ENCODE measurements around the gene PPFIBP2.

PPFIBP2 gene

DNA sequence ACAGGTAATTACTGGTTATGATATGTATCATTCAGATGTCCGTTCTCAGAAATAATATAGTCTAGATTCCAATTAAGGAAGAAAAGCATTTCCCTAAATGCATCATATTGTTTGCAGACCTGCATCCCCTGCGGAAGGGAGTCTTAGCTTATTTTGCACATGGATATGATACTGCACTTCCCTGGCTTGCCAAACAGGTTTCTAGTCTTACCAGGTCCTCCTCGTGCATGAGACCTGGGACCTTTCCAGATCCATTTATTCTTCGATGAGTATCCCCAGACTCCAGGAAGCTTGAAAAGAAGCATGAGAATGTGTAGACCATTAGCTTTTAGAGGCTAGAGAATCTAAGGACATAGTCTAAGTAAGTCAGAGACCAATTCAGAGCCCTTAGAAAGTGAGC lies 128.9 kb downstream of the PPFIBP2 start:
- H3K4me1 ChIP-seq (ENCODE audit: insufficient read depth, insufficient read length) = no peaks in the 10 kb centered on the region
- no peaks in the 10 kb centered on the region for H3K36me3 ChIP-seq (ENCODE audit: insufficient read depth, insufficient read length, low read length)
- DNase-seq (ENCODE audit: low read depth, low spot score) = no peak
- H3K27me3 ChIP-seq (ENCODE audit: insufficient read depth, insufficient read length) = no peaks in the 10 kb centered on the region
- no peak for TF ChIP-seq YY1 (IDR thresholded peaks at IDR 0.05; ENCODE audit: insufficient read depth, insufficient read length)
- no peak for TF ChIP-seq ZNF274 (IDR thresholded peaks at IDR 0.05; ENCODE audit: low read depth, low read length)
- TF ChIP-seq SUZ12 (IDR thresholded peaks at IDR 0.05; ENCODE audit: extremely low read depth, insufficient read depth, insufficient read length) = no peak
- no peak overlapping the region for H3K4me3 ChIP-seq (ENCODE audit: insufficient read length, low read depth)
- no peaks in the 10 kb centered on the region for H3K9me3 ChIP-seq (ENCODE audit: insufficient read depth, low read length)
- H3K9ac ChIP-seq (ENCODE audit: insufficient read length, low read depth) = no peak overlapping the region

DNA sequence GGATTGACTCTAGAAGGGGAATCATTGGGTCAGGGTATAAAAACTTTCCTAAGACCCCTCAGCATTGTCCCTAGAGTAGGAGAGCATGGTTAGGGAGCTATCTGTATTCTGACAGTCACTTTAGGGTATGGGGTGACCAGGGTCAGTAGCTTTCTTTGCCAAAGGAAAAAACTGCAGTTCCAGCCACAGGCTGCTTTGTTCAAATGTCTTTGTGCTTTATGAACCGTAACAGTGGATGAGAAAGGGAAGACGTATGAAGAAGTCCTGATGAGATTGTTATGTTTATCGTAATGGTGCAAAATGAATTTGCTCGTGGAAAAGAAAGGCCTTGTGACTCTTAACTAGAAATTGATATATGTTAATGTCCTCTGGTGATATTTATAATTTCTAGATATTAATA lies 129.5 kb downstream of the PPFIBP2 start:
- Histone ChIP-seq H3K4me1 (ENCODE audit: insufficient read depth, insufficient read length) (no peaks in the 10 kb centered on the region), H3K9ac (ENCODE audit: insufficient read length, low read depth) (no peak overlapping the region), H3K36me3 (ENCODE audit: insufficient read depth, insufficient read length, low read length) (peaks cover 1% of the 10 kb centered on the region), H3K9me3 (ENCODE audit: insufficient read depth, low read length) (no peaks in the 10 kb centered on the region), H3K27me3 (ENCODE audit: insufficient read depth, insufficient read length) (no peaks in the 10 kb centered on the region), H3K4me3 (ENCODE audit: insufficient read length, low read depth) (no peak overlapping the region)
- TF ChIP-seq SUZ12 (IDR thresholded peaks at IDR 0.05; ENCODE audit: extremely low read depth, insufficient read depth, insufficient read length) (no peak), YY1 (IDR thresholded peaks at IDR 0.05; ENCODE audit: insufficient read depth, insufficient read length) (no peak), ZNF274 (IDR thresholded peaks at IDR 0.05; ENCODE audit: low read depth, low read length) (no peak)
- DNase-seq (ENCODE audit: low read depth, low spot score) = no peak

DNA sequence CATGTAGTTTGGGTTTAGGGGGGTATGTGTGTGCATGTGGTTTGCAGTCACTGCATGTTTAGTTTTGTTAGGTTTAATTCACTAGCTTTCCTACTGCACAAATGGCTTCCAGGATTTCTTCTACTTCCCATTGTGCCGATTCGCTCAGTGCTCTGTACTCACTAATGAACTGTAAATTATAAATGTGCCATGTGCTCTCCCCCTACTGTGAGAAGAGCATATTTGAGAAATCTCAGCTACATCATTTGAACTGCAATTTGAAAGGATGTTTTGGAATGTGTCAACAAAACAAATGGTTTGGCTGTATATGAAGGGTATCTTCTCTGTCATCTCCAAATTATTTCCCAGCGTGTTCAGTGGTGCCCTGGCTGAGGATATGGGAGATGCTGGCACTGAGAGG lies 131.4 kb downstream of the PPFIBP2 start:
- TF ChIP-seq SUZ12 (IDR thresholded peaks at IDR 0.05; ENCODE audit: extremely low read depth, insufficient read depth, insufficient read length) (no peak), ZNF274 (IDR thresholded peaks at IDR 0.05; ENCODE audit: low read depth, low read length) (no peak), YY1 (IDR thresholded peaks at IDR 0.05; ENCODE audit: insufficient read depth, insufficient read length) (no peak)
- H3K9ac ChIP-seq (ENCODE audit: insufficient read length, low read depth) = no peak overlapping the region
- H3K27me3 ChIP-seq (ENCODE audit: insufficient read depth, insufficient read length) = no peaks in the 10 kb centered on the region
- no peak for DNase-seq (ENCODE audit: low read depth, low spot score)
- H3K36me3 ChIP-seq (ENCODE audit: insufficient read depth, insufficient read length, low read length) = peaks cover 11% of the 10 kb centered on the region
- H3K4me1 ChIP-seq (ENCODE audit: insufficient read depth, insufficient read length) = no peaks in the 10 kb centered on the region
- no peak overlapping the region for H3K4me3 ChIP-seq (ENCODE audit: insufficient read length, low read depth)
- H3K9me3 ChIP-seq (ENCODE audit: insufficient read depth, low read length) = no peaks in the 10 kb centered on the region

DNA sequence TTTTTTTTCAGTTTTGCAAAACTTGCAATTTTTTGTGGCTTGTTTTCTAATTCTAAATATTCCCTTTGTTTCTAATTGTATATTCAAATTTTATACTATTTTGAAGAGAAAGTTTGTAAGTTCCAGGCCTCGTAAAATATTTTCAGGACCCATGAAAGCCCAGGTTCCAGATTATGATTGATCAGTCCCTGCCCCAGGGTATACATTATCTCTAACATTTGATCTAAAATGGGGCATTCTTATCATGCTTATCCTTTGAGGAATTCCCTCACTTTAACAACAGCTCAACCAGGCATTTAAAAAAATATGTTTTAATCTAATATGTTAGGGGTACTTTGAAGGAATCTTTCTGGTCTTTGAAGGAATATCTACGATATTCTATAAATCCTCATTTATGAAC lies 133.1 kb downstream of the PPFIBP2 start:
- no peak overlapping the region for H3K9ac ChIP-seq (ENCODE audit: insufficient read length, low read depth)
- no peaks in the 10 kb centered on the region for H3K9me3 ChIP-seq (ENCODE audit: insufficient read depth, low read length)
- H3K4me3 ChIP-seq (ENCODE audit: insufficient read length, low read depth) = no peak overlapping the region
- no peak for TF ChIP-seq YY1 (IDR thresholded peaks at IDR 0.05; ENCODE audit: insufficient read depth, insufficient read length)
- TF ChIP-seq ZNF274 (IDR thresholded peaks at IDR 0.05; ENCODE audit: low read depth, low read length) = no peak
- TF ChIP-seq SUZ12 (IDR thresholded peaks at IDR 0.05; ENCODE audit: extremely low read depth, insufficient read depth, insufficient read length) = no peak
- peaks cover 22% of the 10 kb centered on the region for H3K36me3 ChIP-seq (ENCODE audit: insufficient read depth, insufficient read length, low read length)
- DNase-seq (ENCODE audit: low read depth, low spot score) = no peak
- H3K4me1 ChIP-seq (ENCODE audit: insufficient read depth, insufficient read length) = no peaks in the 10 kb centered on the region
- no peaks in the 10 kb centered on the region for H3K27me3 ChIP-seq (ENCODE audit: insufficient read depth, insufficient read length)

DNA sequence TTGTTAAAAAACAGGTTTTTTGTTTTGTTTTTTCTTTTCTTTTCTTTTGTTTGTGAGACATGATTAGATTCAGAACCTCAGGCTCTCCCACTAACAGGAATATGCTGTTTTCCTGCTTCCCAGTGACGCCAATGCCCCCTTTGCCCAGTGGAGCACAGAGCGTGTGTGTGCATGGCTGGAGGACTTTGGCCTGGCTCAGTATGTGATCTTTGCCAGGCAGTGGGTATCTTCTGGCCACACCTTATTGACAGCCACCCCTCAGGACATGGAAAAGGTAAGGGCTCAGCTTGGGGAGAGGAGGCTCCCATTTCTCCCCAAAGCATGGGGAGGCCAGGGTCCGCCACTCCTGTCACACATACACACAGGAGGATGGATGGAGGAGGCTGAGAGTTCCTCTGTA lies 134.5 kb downstream of the PPFIBP2 start:
- no peak for DNase-seq (ENCODE audit: low read depth, low spot score)
- Histone ChIP-seq H3K9ac (ENCODE audit: insufficient read length, low read depth) (no peak overlapping the region), H3K4me3 (ENCODE audit: insufficient read length, low read depth) (no peak overlapping the region), H3K27me3 (ENCODE audit: insufficient read depth, insufficient read length) (no peaks in the 10 kb centered on the region), H3K9me3 (ENCODE audit: insufficient read depth, low read length) (no peaks in the 10 kb centered on the region), H3K36me3 (ENCODE audit: insufficient read depth, insufficient read length, low read length) (peaks cover 30% of the 10 kb centered on the region), H3K4me1 (ENCODE audit: insufficient read depth, insufficient read length) (no peaks in the 10 kb centered on the region)
- no peak for TF ChIP-seq YY1 (IDR thresholded peaks at IDR 0.05; ENCODE audit: insufficient read depth, insufficient read length)
- no peak for TF ChIP-seq SUZ12 (IDR thresholded peaks at IDR 0.05; ENCODE audit: extremely low read depth, insufficient read depth, insufficient read length)
- no peak for TF ChIP-seq ZNF274 (IDR thresholded peaks at IDR 0.05; ENCODE audit: low read depth, low read length)

DNA sequence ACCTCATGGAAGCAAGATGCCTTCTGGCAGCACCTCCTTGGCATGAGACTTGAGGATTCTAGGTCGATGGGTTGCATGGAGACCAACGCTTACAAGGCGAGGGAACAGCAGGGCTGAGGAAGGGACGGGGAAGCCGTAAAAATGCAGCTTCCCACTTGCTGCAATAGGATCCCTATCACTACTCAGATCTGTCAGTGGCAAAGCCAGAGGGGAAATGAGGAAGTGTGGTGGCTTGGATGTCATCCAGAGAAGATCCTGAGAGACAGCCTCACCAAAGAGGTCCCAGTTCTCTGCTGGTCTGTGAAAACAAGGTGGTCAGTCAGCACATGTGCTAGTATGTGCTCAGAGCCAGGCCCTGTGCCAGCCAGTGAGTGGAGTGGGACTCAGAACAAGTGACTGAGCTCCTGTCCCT lies 137.3 kb downstream of the PPFIBP2 start:
- H3K4me1 ChIP-seq (ENCODE audit: insufficient read depth, insufficient read length) = no peaks in the 10 kb centered on the region
- H3K9me3 ChIP-seq (ENCODE audit: insufficient read depth, low read length) = no peaks in the 10 kb centered on the region
- peaks cover 46% of the 10 kb centered on the region for H3K36me3 ChIP-seq (ENCODE audit: insufficient read depth, insufficient read length, low read length)
- no peak for TF ChIP-seq ZNF274 (IDR thresholded peaks at IDR 0.05; ENCODE audit: low read depth, low read length)
- no peak for TF ChIP-seq SUZ12 (IDR thresholded peaks at IDR 0.05; ENCODE audit: extremely low read depth, insufficient read depth, insufficient read length)
- TF ChIP-seq YY1 (IDR thresholded peaks at IDR 0.05; ENCODE audit: insufficient read depth, insufficient read length) = no peak
- H3K9ac ChIP-seq (ENCODE audit: insufficient read length, low read depth) = no peak overlapping the region
- no peak for DNase-seq (ENCODE audit: low read depth, low spot score)
- no peak overlapping the region for H3K4me3 ChIP-seq (ENCODE audit: insufficient read length, low read depth)
- no peaks in the 10 kb centered on the region for H3K27me3 ChIP-seq (ENCODE audit: insufficient read depth, insufficient read length)

DNA sequence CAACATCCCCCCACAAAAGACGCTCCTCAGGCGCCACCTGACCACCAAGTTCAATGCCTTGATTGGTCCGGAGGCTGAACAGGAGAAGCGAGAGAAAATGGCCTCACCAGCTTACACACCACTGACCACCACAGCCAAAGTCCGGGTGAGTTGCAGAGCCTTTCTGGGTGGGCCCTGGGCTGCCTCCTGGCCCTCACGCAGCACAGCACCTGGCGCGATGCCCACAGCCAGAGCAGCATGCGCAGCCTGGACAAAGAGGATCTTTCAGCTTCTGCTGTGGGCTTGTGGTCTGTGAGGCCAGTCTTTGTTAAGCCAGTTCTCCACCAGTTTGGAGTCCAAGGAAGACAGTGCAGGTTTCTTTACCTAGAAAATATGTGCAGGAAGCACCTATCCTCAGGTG lies 137.9 kb downstream of the PPFIBP2 start:
- H3K36me3 ChIP-seq (ENCODE audit: insufficient read depth, insufficient read length, low read length) = peaks cover 46% of the 10 kb centered on the region
- no peak for DNase-seq (ENCODE audit: low read depth, low spot score)
- no peaks in the 10 kb centered on the region for H3K4me1 ChIP-seq (ENCODE audit: insufficient read depth, insufficient read length)
- H3K4me3 ChIP-seq (ENCODE audit: insufficient read length, low read depth) = no peak overlapping the region
- H3K27me3 ChIP-seq (ENCODE audit: insufficient read depth, insufficient read length) = no peaks in the 10 kb centered on the region
- TF ChIP-seq ZNF274 (IDR thresholded peaks at IDR 0.05; ENCODE audit: low read depth, low read length) = no peak
- no peaks in the 10 kb centered on the region for H3K9me3 ChIP-seq (ENCODE audit: insufficient read depth, low read length)
- no peak overlapping the region for H3K9ac ChIP-seq (ENCODE audit: insufficient read length, low read depth)

DNA sequence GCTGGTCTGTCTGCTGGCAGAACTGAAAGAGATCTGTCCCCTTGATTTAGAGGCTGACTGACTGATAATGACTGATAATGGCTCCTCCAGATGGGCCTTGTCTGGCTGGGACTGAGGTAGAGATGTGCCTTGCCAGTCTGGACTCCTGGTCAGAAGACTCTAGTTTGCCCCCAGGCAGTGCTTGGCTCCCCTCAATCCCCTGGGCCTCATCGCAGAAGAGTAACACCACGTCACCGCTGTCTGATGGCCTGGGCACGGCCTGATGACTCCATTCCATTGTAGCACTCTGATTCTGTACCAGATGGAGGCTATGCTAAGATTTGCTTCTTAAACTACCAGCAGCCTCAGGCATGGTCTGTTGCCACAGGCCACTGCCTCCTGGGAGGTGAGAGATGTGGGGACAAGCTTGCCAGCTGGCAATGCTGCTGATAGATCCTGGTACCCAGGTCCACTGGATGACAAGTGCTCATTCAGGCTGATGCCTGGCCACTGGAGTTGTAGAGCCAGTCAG lies 140.5 kb downstream of the PPFIBP2 start:
- Histone ChIP-seq H3K4me3 (ENCODE audit: insufficient read length, low read depth) (no peak overlapping the region), H3K9me3 (ENCODE audit: insufficient read depth, low read length) (no peaks in the 10 kb centered on the region), H3K36me3 (ENCODE audit: insufficient read depth, insufficient read length, low read length) (peaks cover 41% of the 10 kb centered on the region), H3K27me3 (ENCODE audit: insufficient read depth, insufficient read length) (no peaks in the 10 kb centered on the region), H3K4me1 (ENCODE audit: insufficient read depth, insufficient read length) (no peaks in the 10 kb centered on the region), H3K9ac (ENCODE audit: insufficient read length, low read depth) (no peak overlapping the region)
- no peak for DNase-seq (ENCODE audit: low read depth, low spot score)
- TF ChIP-seq ZNF274 (IDR thresholded peaks at IDR 0.05; ENCODE audit: low read depth, low read length) (no peak), SUZ12 (IDR thresholded peaks at IDR 0.05; ENCODE audit: extremely low read depth, insufficient read depth, insufficient read length) (no peak), YY1 (IDR thresholded peaks at IDR 0.05; ENCODE audit: insufficient read depth, insufficient read length) (no peak)

All from NT2/D1 (cell line).